Measurements from ENCODE around the gene PRDM16. TPM values are rescaled to one million over a fixed set of nuclear protein-coding genes. Genes with fewer than 3 reads are reported as not detected.

Gene PRDM16
- total and polyA plus RNA-seq, 2 of the 8 experiments (the other 6 are each of a cell fraction or from before 2014, with no cell fraction given) = 0.39 to 0.43 TPM

DNA sequence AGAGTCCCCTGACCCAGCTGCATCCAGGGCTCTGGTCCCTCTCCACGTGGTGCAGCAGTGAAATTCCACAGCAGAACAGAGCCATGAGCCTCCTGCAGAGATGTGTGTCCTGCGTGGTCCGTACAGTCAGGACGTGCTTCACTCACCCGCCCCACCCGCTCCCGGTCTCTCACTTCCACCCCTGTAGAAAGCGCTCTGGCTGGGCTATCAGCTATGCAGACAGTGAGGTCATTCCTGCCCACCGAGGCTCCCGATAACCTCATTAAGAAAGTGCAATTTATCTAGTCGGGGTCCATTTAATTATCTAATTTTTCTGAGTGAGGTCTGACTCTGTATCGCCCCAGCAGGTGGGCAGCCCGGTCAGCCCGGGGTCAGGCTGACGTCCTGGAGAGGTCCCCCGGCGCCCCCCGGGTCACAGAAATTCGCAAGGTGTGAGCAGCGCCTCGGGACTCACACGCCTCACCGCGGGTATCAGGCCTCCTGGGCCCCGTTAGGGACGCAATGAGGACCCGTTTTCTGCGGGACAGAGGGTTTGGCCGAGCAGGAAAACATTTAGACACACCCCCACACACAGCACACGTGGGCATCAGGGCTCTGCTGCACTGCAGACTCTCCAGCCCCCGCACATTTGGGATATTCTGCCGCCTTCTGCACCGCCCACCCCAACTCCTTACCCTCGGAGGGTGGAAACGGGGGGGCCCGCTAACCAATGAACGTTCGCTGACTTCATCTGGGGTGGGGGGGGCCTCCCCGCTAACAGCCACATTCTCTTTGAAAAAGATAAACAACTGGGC, 76.7 kb downstream of the PRDM16 start:
- no peak for FAIRE-seq
- 92% methylated on average over 39 of the region's 39 CpGs; no CpG with 5 or more reads in 1 of the 2 experiments for WGBS, 2 experiments (ENCODE audit: extremely low coverage in 1 of 2, insufficient coverage in 1 of 2, insufficient read length in 1 of 2, insufficient replicate concordance in 2 of 2, low coverage in 1 of 2, low lambda C conversion rate in 2 of 2, missing lambda C conversion rate in 1 of 2)
- no peaks in the 10 kb centered on the region for H3K79me1 ChIP-seq (ENCODE audit: low read depth, low read length)
- TF ChIP-seq RFX5 (IDR thresholded peaks at IDR 0.05; ENCODE audit: borderline replicate concordance, low read depth, low read length) (no peak), HDAC2 (IDR thresholded peaks at IDR 0.05; ENCODE audit: borderline replicate concordance in 1 of 2, low read depth in 2 of 2, low read length in 2 of 2) (no peak), SIN3A (conservative IDR thresholded peaks at IDR 0.05 in 1 of 2, IDR thresholded peaks at IDR 0.05 in 1 of 2; ENCODE audit: low read depth in 1 of 2, low read length in 2 of 2) (no peak), RAD21 (IDR thresholded peaks at IDR 0.05 in 1 of 2, conservative IDR thresholded peaks at IDR 0.05 in 1 of 2; ENCODE audit: low read depth in 2 of 2, low read length in 2 of 2) (no peak), CHD2 (IDR thresholded peaks at IDR 0.05; ENCODE audit: low read length) (no peak), SP2 (IDR thresholded peaks at IDR 0.05; ENCODE audit: low read length) (no peak), TAF1 (IDR thresholded peaks at IDR 0.05; ENCODE audit: low read depth, low read length) (no peak), SIRT6 (IDR thresholded peaks at IDR 0.05; ENCODE audit: low read length) (no peak), ZNF274 (IDR thresholded peaks at IDR 0.05; ENCODE audit: borderline replicate concordance, extremely low read depth, low read length) (no peak)
- TF ChIP-seq, protein P1, sequence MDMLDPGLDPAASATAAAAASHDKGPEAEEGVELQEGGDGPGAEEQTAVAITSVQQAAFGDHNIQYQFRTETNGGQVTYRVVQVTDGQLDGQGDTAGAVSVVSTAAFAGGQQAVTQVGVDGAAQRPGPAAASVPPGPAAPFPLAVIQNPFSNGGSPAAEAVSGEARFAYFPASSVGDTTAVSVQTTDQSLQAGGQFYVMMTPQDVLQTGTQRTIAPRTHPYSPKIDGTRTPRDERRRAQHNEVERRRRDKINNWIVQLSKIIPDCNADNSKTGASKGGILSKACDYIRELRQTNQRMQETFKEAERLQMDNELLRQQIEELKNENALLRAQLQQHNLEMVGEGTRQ (IDR thresholded peaks at IDR 0.05; ENCODE audit: low read length) = no peak

More for the DNA sequence above, 76.7 kb downstream of the PRDM16 start:
- POLR2A ChIA-PET (ENCODE audit: partially characterized antibody) = no interaction called here
- no peaks in the 10 kb centered on the region; a peak in 1 of 4 replicates for H3K9me3 ChIP-seq (ENCODE audit: insufficient read depth in 2 of 2, low read depth in 1 of 2, low read length in 1 of 2)
- H3K4me3 ChIP-seq (ENCODE audit: extremely low read depth in 1 of 4, insufficient read depth in 2 of 4, low read depth in 3 of 4, low read length in 4 of 4) = no peak overlapping the region
- H2BK20ac ChIP-seq (ENCODE audit: low read length) = no peak overlapping the region
- no peak overlapping the region for H2AK5ac ChIP-seq (ENCODE audit: low read depth, low read length)
- H4K5ac ChIP-seq (ENCODE audit: insufficient read length, low read depth, low read length) = no peak overlapping the region
- H4K91ac ChIP-seq (replicated peaks; ENCODE audit: insufficient read length, low read length) = no peak overlapping the region
- H3K27me3 ChIP-seq (replicated peaks in 1 of 4; ENCODE audit: control insufficient read depth in 3 of 4, extremely low read depth in 1 of 4, insufficient read depth in 3 of 4, low read length in 3 of 4) = no peaks in the 10 kb centered on the region
- H3K36me3 ChIP-seq (ENCODE audit: control insufficient read depth in 2 of 4, insufficient read depth in 4 of 4, low read length in 3 of 4) = no peaks in the 10 kb centered on the region
- H4K20me1 ChIP-seq (replicated peaks in 1 of 2; ENCODE audit: control insufficient read depth in 1 of 2, insufficient read depth in 2 of 2, low read length in 2 of 2) = no peaks in the 10 kb centered on the region
- no peak for DNase-seq (ENCODE audit: low read depth in 1 of 2, low spot score in 2 of 2)
- no peak overlapping the region for H2BK120ac ChIP-seq (replicated peaks; ENCODE audit: low read depth, low read length)
- no peak overlapping the region for H3K27ac ChIP-seq (ENCODE audit: low read depth, low read length)
- H2BK15ac ChIP-seq (ENCODE audit: low read length) = no peak overlapping the region
- H3K4me1 ChIP-seq (replicated peaks in 1 of 4; ENCODE audit: control insufficient read depth in 3 of 4, insufficient read depth in 4 of 4, low read length in 3 of 4) = no peaks in the 10 kb centered on the region
- no peak overlapping the region for H3K14ac ChIP-seq (ENCODE audit: insufficient read length)
- H3K23ac ChIP-seq (ENCODE audit: insufficient read length) = no peak overlapping the region
- no peak overlapping the region for H3K9ac ChIP-seq (replicated peaks in 1 of 4; ENCODE audit: extremely low read depth in 1 of 4, low read depth in 3 of 4, low read length in 3 of 4)
- H3K56ac ChIP-seq (replicated peaks; ENCODE audit: insufficient read length, low read depth, low read length) = no peak overlapping the region
- H3K23me2 ChIP-seq (ENCODE audit: low read depth, low read length) = no peaks in the 10 kb centered on the region
- no peak overlapping the region for H3K4me2 ChIP-seq (ENCODE audit: insufficient read depth in 1 of 2, low read depth in 2 of 2, low read length in 2 of 2)
- H3K18ac ChIP-seq (ENCODE audit: extremely low read depth, low read length) = no peak overlapping the region
- no peak overlapping the region for H2BK5ac ChIP-seq (ENCODE audit: low read depth, low read length)
- no peak overlapping the region for H4K8ac ChIP-seq (ENCODE audit: extremely low read depth, insufficient read depth, low read length)
- no peak overlapping the region for H2AFZ ChIP-seq (ENCODE audit: low read length)
- H3K79me2 ChIP-seq (ENCODE audit: control insufficient read depth in 1 of 2, insufficient read depth in 2 of 2, low read length in 2 of 2) = no peaks in the 10 kb centered on the region
- CTCF ChIA-PET (ENCODE audit: partially characterized antibody) = interaction anchor here (1.5 kb wide), 1 partner anchor 271 kb away, joined by 3 read pairs; no protein-coding TSS in a partner anchor
- H3K4ac ChIP-seq (replicated peaks; ENCODE audit: insufficient read length, low read depth, low read length) = no peak overlapping the region
- H2BK12ac ChIP-seq (ENCODE audit: low read depth, low read length) = no peak overlapping the region

Data from H1 (cell line).